ENCODE data around the gene ZBTB24.
"Not testable (repeated sequence)": the region's sequence is repeated elsewhere in the genome, so short reads cannot be mapped to it uniquely, and the experiment has no call there.

Gene ZBTB24

GRCh38 chr6:109482905-109483734 is at the start of gene ZBTB24:
Gene ZBTB24 (minus strand): TSS chr6:109483219. CDS start chr6:109482026, 1,193 bp downstream.
- DNase-seq (ENCODE audit: low read depth, low spot score) = peak; percentile 82

GRCh38 chr6:109531446-109531845 is 48.4 kb upstream of the ZBTB24 start:
- no peak for DNase-seq (ENCODE audit: low read depth, low spot score)

GRCh38 chr6:109527989-109528388 is 45.0 kb upstream of the ZBTB24 start:
- DNase-seq (ENCODE audit: low read depth, low spot score) = no peak

GRCh38 chr6:109526905-109527628 is 44.0 kb upstream of the ZBTB24 start:
- DNase-seq (ENCODE audit: low read depth, low spot score) = peak; percentile 23

GRCh38 chr6:109524129-109524528 is 41.1 kb upstream of the ZBTB24 start:
- no peak for DNase-seq (ENCODE audit: low read depth, low spot score)

GRCh38 chr6:109523478-109523877 is 40.5 kb upstream of the ZBTB24 start:
- no peak for DNase-seq (ENCODE audit: low read depth, low spot score)

GRCh38 chr6:109521080-109521479 is 38.1 kb upstream of the ZBTB24 start:
- no peak for DNase-seq (ENCODE audit: low read depth, low spot score)

- not testable (repeated sequence) for DNase-seq (ENCODE audit: low read depth, low spot score)
Measured at GRCh38 chr6:109519647-109520046, 36.6 kb upstream of the ZBTB24 start.

GRCh38 chr6:109516929-109517328 is 33.9 kb upstream of the ZBTB24 start:
- DNase-seq (ENCODE audit: low read depth, low spot score) = no peak

- no peak for DNase-seq (ENCODE audit: low read depth, low spot score)
Measured at GRCh38 chr6:109515781-109516409, 32.9 kb upstream of the ZBTB24 start.

GRCh38 chr6:109514946-109515345 is 31.9 kb upstream of the ZBTB24 start:
- DNase-seq (ENCODE audit: low read depth, low spot score) = no peak

GRCh38 chr6:109513571-109514071 is 30.6 kb upstream of the ZBTB24 start:
- DNase-seq (ENCODE audit: low read depth, low spot score) = no peak

- no peak for DNase-seq (ENCODE audit: low read depth, low spot score)
Measured at GRCh38 chr6:109512271-109512817, 29.3 kb upstream of the ZBTB24 start.

GRCh38 chr6:109511832-109512231 is 28.8 kb upstream of the ZBTB24 start:
- no peak for DNase-seq (ENCODE audit: low read depth, low spot score)

- DNase-seq (ENCODE audit: low read depth, low spot score) = no peak
Measured at GRCh38 chr6:109510358-109510757, 27.3 kb upstream of the ZBTB24 start.

GRCh38 chr6:109508166-109508860 is 25.3 kb upstream of the ZBTB24 start:
- no peak for DNase-seq (ENCODE audit: low read depth, low spot score)

GRCh38 chr6:109507490-109508072 is 24.6 kb upstream of the ZBTB24 start:
- DNase-seq (ENCODE audit: low read depth, low spot score) = no peak

GRCh38 chr6:109506841-109507240 is 23.8 kb upstream of the ZBTB24 start:
- DNase-seq (ENCODE audit: low read depth, low spot score) = no peak

- DNase-seq (ENCODE audit: low read depth, low spot score) = no peak
Measured at GRCh38 chr6:109506314-109506713, 23.3 kb upstream of the ZBTB24 start.

- no peak for DNase-seq (ENCODE audit: low read depth, low spot score)
Measured at GRCh38 chr6:109503327-109504224, 20.6 kb upstream of the ZBTB24 start.
